ENCODE data around the gene GTSE1. TPM values are rescaled to one million over a fixed set of nuclear protein-coding genes. Genes with fewer than 3 reads are reported as not detected.

Gene GTSE1
- total RNA-seq, 1 donor from 2014 or later, result 0.20 TPM

- DNase-seq (ENCODE audit: low read depth), result no peak
Measured at GRCh38 chr22:46366327-46366731, 69.7 kb downstream of the GTSE1 start.

GRCh38 chr22:46366801-46367706 is 70.4 kb downstream of the GTSE1 start:
- no peak for DNase-seq (ENCODE audit: low read depth)

- DNase-seq (ENCODE audit: low read depth), result no peak
Measured at GRCh38 chr22:46367707-46368191, 71.1 kb downstream of the GTSE1 start.

GRCh38 chr22:46368422-46368821 is 71.8 kb downstream of the GTSE1 start:
- DNase-seq (ENCODE audit: low read depth), result no peak

- DNase-seq (ENCODE audit: low read depth), result no peak
Measured at GRCh38 chr22:46368871-46369715, 72.4 kb downstream of the GTSE1 start.

GRCh38 chr22:46369716-46370583 is 73.3 kb downstream of the GTSE1 start:
- no peak for DNase-seq (ENCODE audit: low read depth)

- DNase-seq (ENCODE audit: low read depth), result no peak
Measured at GRCh38 chr22:46370584-46371291, 74.1 kb downstream of the GTSE1 start.

- no peak for DNase-seq (ENCODE audit: low read depth)
Measured at GRCh38 chr22:46371623-46372226, 75.1 kb downstream of the GTSE1 start.

GRCh38 chr22:46372686-46373085 is 76.0 kb downstream of the GTSE1 start:
- no peak for DNase-seq (ENCODE audit: low read depth)

- DNase-seq (ENCODE audit: low read depth), result no peak
Measured at GRCh38 chr22:46373159-46373558, 76.5 kb downstream of the GTSE1 start.

GRCh38 chr22:46373921-46374662 is 77.4 kb downstream of the GTSE1 start:
- DNase-seq (ENCODE audit: low read depth), result peak; percentile 66

- DNase-seq (ENCODE audit: low read depth), result peak; percentile 28
Measured at GRCh38 chr22:46374663-46375474, 78.2 kb downstream of the GTSE1 start.

- peak; percentile 22 for DNase-seq (ENCODE audit: low read depth)
Measured at GRCh38 chr22:46376111-46376510, 79.4 kb downstream of the GTSE1 start.

GRCh38 chr22:46376908-46377524 is 80.3 kb downstream of the GTSE1 start:
- DNase-seq (ENCODE audit: low read depth), result peak; percentile 26

GRCh38 chr22:46377525-46378425 is 81.1 kb downstream of the GTSE1 start:
- peak; percentile 88 for DNase-seq (ENCODE audit: low read depth)

GRCh38 chr22:46378426-46379065 is 81.9 kb downstream of the GTSE1 start:
- no peak for DNase-seq (ENCODE audit: low read depth)
